Subcutaneous abdominal adipose tissue (tissue), 5 donors: ENCODE measurements around the gene MSI2.

Source experiments
- H3K27ac ChIP-seq: one replicate; pipeline ENCODE4 v1.7.0; 2013; ENCODE audit warnings: low read depth, mild to moderate bottlenecking, inconsistent platforms, low read length, moderate library complexity
- H3K27me3 ChIP-seq, 5 donors: one replicate each; pipeline ENCODE4 v1.7.0; 2013; ENCODE audit warnings: low read length in 5 of 5, inconsistent platforms in 1 of 5; ENCODE audit not compliant: control insufficient read depth in 5 of 5, insufficient read depth in 4 of 5
- H3K36me3 ChIP-seq, 5 donors: one replicate each; pipeline ENCODE4 v1.7.0; 2013; ENCODE audit warnings: low read length in 5 of 5; ENCODE audit not compliant: control insufficient read depth in 5 of 5, insufficient read depth in 5 of 5
- H3K4me1 ChIP-seq, 5 donors: one replicate each; pipeline ENCODE4 v1.7.0; 2013; ENCODE audit warnings: low read length in 5 of 5, mild to moderate bottlenecking in 3 of 5, moderate library complexity in 1 of 5; ENCODE audit not compliant: control insufficient read depth in 5 of 5, insufficient read depth in 5 of 5
- H3K4me3 ChIP-seq, 5 donors: one replicate each; pipeline ENCODE4 v1.7.0; 2013; ENCODE audit warnings: low read length in 5 of 5, low read depth in 1 of 5
- H3K9ac ChIP-seq, 5 donors: one replicate each; pipeline ENCODE4 v1.7.0; 2013; ENCODE audit warnings: low read length in 5 of 5, mild to moderate bottlenecking in 4 of 5, moderate library complexity in 3 of 5
- H3K9me3 ChIP-seq, 5 donors: one replicate each; pipeline ENCODE4 v1.7.0; 2013; ENCODE audit warnings: low read length in 5 of 5; ENCODE audit not compliant: control insufficient read depth in 5 of 5
- donor health status: healthy.
- donor health status: healthy.
- donor health status: healthy.
- donor health status: healthy.
- donor health status: healthy.

Gene MSI2

DNA sequence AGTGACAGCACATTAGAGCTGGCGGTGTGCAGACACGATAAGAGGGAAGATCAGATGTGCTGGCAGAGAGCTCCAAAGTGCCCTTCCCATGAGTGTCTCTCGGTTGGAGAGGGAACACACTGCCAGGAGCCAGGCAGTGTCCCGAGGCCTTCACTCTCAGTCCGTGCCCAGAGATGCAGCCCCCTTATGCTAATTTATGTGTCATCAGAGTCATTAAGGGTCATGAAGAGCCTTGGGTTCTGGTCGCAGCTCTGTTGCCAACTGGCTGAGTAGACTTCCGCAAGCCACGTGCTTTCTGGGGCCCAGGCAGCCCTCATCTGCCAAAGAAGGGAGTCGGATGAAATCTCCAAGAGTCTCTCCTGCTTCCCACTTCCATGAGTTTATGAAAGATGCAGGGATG is 232.5 kb downstream of the MSI2 start:
- Histone ChIP-seq H3K9ac (no peak overlapping the region), H3K4me1 (peaks cover 0 to 16% (median 1%) of the 10 kb centered on the region in 5 donors), H3K27ac (no peak overlapping the region), H3K27me3 (no peaks in the 10 kb centered on the region), H3K4me3 (no peak overlapping the region), H3K9me3 (no peaks in the 10 kb centered on the region), H3K36me3 (no peaks in the 10 kb centered on the region)

DNA sequence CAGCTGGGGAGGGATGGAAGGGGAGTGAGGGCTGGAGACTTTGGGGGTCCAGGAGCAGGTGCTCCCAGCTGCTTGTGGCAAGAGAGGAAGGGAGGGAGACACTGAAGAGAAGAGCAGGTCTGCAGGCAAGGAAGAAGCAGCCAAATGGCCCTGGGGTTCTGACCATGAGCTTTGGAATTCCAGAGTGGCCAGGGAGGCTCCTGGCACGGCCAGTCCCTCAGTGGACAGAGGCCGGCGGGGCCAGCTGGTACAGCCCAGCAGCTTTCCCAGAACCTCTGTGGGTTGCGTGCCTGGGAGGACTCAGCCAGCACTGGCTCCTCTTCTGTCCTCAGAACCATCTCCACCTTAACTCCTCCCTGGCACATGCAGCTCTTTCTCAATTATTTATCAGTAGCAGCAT is 233.0 kb downstream of the MSI2 start:
- peaks cover 0 to 16% (median 1%) of the 10 kb centered on the region in 5 donors for H3K4me1 ChIP-seq
- H3K9ac ChIP-seq, result no peak overlapping the region
- H3K27ac ChIP-seq, result no peak overlapping the region
- H3K27me3 ChIP-seq, result no peaks in the 10 kb centered on the region
- no peaks in the 10 kb centered on the region for H3K9me3 ChIP-seq
- H3K4me3 ChIP-seq, result no peak overlapping the region
- H3K36me3 ChIP-seq, result no peaks in the 10 kb centered on the region

DNA sequence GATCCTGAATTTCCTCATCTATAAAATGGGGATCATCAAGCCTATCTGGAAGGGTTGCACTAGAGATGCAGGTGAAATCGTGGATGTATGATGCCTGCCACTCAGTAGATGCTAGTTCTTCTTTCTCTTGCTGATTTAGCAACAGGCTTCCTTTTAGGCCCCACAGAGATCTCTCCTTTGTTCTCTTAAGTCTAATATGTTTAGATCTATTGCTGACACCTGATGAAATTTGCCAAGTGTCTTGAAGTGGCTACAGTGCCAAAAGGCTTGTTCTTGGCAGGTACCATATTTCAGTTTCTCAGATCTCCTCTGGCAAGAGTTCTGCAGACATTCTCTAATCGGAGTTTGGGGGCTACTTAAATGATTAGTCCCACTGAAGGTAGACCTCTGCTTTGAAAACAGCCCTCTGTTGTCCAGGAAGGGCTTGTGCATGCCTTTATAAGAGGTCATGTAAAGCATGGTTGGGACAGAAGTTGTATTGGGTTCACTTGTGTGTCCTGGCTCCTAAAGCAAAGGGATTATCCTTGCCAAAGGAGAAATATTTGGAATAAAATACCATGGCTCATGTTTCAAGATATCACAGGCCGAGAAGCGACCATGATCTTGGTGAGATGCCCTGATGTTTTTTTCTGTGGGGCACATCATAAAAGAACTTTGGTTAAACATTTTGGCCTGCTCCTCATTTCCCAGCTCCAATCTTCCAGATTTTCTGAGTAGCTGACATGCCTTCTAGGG is 234.0 kb downstream of the MSI2 start:
- no peak overlapping the region for H3K4me3 ChIP-seq
- no peak overlapping the region for H3K9ac ChIP-seq
- H3K27me3 ChIP-seq, result no peaks in the 10 kb centered on the region
- H3K4me1 ChIP-seq, result peaks cover 0 to 16% (median 0%) of the 10 kb centered on the region in 5 donors
- H3K9me3 ChIP-seq, result no peaks in the 10 kb centered on the region
- H3K27ac ChIP-seq, result no peak overlapping the region
- no peaks in the 10 kb centered on the region for H3K36me3 ChIP-seq

DNA sequence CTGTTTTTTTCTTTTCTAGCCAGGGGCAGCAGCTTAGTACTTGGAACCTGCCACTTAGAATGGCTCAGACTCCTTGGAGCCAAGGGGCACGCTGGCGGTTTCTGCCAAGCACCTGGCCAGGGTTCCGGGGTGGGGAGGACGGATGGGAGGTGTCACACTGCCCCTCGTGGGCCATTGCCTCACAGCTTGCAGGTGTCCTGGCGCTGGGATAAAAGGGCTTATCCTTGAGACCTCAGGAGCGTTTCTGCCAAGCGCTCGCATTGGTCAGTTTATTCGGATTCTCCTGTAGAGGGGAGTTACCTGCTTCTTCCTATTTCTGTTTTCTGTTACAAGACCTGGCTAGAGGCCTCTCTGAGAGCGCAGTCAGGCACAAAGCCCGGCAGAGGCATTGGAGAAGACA is 234.6 kb downstream of the MSI2 start:
- no peaks in the 10 kb centered on the region for H3K9me3 ChIP-seq
- no peaks in the 10 kb centered on the region for H3K27me3 ChIP-seq
- no peak overlapping the region for H3K9ac ChIP-seq
- H3K4me3 ChIP-seq, result no peak overlapping the region
- H3K4me1 ChIP-seq, result peaks cover 0 to 16% (median 0%) of the 10 kb centered on the region in 5 donors
- no peak overlapping the region for H3K27ac ChIP-seq
- H3K36me3 ChIP-seq, result no peaks in the 10 kb centered on the region

DNA sequence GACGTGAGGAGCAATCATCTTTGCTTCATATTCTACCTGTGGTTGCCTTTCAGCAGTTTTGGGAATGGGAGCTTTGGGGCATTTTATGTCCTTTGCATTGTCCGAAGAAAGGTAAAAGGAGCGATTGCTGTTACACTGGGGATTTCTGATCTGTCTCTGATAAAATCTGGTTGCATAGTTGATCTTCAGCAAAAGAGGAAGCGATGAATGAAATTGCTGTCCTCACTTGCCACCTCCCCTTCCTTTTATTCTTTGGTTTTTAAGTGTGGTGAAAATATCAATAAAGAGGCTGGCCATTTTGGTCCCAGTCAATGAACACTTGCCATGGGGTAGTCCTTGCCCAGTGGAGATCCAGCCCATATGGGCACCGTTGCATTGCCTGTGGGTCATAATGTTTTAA is 236.8 kb downstream of the MSI2 start:
- Histone ChIP-seq H3K4me3 (no peak overlapping the region), H3K9ac (no peak overlapping the region), H3K27ac (no peak overlapping the region), H3K36me3 (no peaks in the 10 kb centered on the region), H3K4me1 (peaks cover 0 to 16% (median 10%) of the 10 kb centered on the region in 5 donors), H3K27me3 (no peaks in the 10 kb centered on the region), H3K9me3 (no peaks in the 10 kb centered on the region)

DNA sequence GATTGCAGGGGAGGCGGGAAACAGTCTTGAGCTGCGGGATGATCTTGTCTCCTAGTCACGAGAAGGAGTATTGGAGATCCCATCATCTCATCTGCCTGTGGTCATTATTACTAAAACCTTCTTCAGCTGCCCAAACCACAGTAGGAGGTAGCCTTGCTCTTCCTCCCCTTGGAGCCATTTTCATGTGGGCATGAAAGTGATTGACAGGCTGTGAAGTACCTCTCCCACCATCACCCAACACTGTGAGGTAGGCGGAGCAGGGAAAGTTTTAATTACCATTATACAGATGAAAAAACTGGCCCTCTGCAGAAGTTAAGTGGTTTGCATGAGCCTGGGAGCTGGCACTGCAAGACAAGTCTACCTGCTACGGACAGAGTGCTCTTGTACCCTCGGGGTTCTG is 237.3 kb downstream of the MSI2 start:
- no peak overlapping the region for H3K9ac ChIP-seq
- H3K27me3 ChIP-seq, result no peaks in the 10 kb centered on the region
- H3K27ac ChIP-seq, result no peak overlapping the region
- no peaks in the 10 kb centered on the region for H3K36me3 ChIP-seq
- H3K9me3 ChIP-seq, result no peaks in the 10 kb centered on the region
- no peak overlapping the region for H3K4me3 ChIP-seq
- peaks cover 0 to 16% (median 10%) of the 10 kb centered on the region in 5 donors for H3K4me1 ChIP-seq

DNA sequence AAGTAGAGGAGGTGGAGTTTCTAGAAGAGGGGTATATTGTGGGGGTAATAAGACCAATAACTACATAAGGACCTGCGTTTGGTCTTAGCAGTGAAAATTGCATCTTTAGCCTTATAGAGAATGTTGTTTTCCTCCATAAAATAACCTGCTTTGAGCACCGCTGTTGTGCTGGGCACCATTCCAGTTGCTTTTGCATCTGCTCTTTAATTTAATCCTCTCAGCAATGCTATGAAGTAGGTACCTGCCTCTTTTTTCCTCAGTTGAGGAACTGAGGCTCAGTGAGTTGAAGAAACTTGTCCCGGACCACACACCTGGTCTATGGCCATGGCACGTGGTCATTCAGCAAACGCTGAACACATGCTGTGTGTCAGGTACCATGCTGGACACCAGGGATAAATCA is 238.1 kb downstream of the MSI2 start:
- no peak overlapping the region for H3K27ac ChIP-seq
- no peak overlapping the region for H3K9ac ChIP-seq
- no peaks in the 10 kb centered on the region for H3K27me3 ChIP-seq
- no peak overlapping the region for H3K4me3 ChIP-seq
- peaks cover 0 to 16% (median 10%) of the 10 kb centered on the region in 5 donors for H3K4me1 ChIP-seq
- H3K36me3 ChIP-seq, result no peaks in the 10 kb centered on the region
- H3K9me3 ChIP-seq, result no peaks in the 10 kb centered on the region

DNA sequence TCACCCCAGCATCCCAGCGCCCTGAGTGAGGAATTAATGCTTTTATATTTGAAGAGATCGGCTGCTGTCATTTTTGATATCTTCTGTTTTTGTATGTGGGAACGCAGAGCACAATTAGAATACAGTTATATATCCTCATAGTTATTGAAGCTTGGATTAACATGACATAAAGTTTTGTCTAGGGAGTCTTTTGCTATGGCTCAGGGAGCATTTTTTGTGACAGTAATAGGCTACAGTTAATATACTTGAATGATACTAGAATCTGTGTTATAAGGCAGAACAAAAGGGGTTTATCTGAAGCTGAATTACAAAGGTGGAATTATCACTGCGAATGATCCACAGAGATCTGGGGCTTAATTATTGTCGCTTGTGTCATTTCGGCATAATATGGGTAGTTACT is 239.4 kb downstream of the MSI2 start:
- Histone ChIP-seq H3K4me1 (peaks cover 0 to 11% (median 5%) of the 10 kb centered on the region in 5 donors), H3K36me3 (no peaks in the 10 kb centered on the region)

DNA sequence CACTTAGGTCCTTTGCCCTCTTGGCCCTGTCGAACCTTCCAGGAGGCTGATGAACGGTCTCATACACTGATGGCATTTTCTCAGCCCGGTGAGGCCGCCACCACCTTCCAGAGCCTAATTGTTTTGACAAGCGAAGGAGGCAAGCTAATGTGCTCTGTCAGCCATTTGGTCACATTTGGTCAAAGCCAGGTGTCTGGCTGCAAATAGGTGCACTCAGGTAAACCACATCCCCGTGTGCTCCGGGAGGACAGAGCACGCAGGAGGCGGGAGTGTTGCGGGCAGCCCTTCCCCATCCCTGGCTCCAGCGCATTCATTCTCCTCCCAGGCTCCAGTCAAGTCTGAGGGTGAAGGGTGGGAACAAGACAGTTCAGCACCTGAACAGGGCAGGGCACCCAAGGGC is 240.1 kb downstream of the MSI2 start:
- H3K4me3 ChIP-seq, result no peak overlapping the region
- H3K9ac ChIP-seq, result no peak overlapping the region
- no peaks in the 10 kb centered on the region for H3K9me3 ChIP-seq
- no peaks in the 10 kb centered on the region for H3K27me3 ChIP-seq
- no peak overlapping the region for H3K27ac ChIP-seq
- no peaks in the 10 kb centered on the region for H3K36me3 ChIP-seq
- peaks cover 0 to 11% (median 5%) of the 10 kb centered on the region in 5 donors for H3K4me1 ChIP-seq

More for the DNA sequence above, 239.4 kb downstream of the MSI2 start:
- no peaks in the 10 kb centered on the region for H3K27me3 ChIP-seq
- no peak overlapping the region for H3K9ac ChIP-seq
- no peak overlapping the region for H3K27ac ChIP-seq
- no peaks in the 10 kb centered on the region for H3K9me3 ChIP-seq
- H3K4me3 ChIP-seq, result no peak overlapping the region

DNA sequence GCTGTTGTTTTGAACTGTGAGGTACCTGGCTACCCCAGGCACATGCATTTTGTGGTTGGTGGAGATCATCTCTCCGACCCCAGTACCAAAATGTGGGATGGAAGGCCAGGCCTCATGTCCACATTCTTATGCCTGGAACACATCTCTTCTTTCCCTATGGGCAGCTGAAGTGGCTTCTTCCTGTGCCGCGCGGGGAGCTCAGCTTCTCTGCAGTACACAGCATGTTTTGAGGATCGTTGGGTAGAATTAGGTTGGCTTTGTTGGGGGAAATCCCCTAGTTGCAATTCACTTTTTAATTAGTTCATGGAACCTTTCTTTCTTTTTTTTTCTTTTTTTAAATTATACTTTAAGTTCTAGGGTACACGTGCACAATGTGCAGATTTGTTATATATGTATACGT is 242.1 kb downstream of the MSI2 start:
- no peaks in the 10 kb centered on the region for H3K36me3 ChIP-seq
- no peak overlapping the region for H3K9ac ChIP-seq
- H3K27me3 ChIP-seq, result no peaks in the 10 kb centered on the region
- no peaks in the 10 kb centered on the region for H3K9me3 ChIP-seq
- no peak overlapping the region for H3K4me3 ChIP-seq
- no peak overlapping the region for H3K27ac ChIP-seq
- peaks cover 0 to 11% (median 5%) of the 10 kb centered on the region in 5 donors for H3K4me1 ChIP-seq
